Mesendoderm (in vitro differentiated cells): ENCODE results near the gene COA4.

Experiments used
- DNase-seq: peaks from one replicate; pipeline ENCODE4 v3.0.0; 2013
- H2AK5ac ChIP-seq: 2 replicates; pipeline ENCODE4 v1.6.1; 2013; ENCODE audit warnings: low read length, inconsistent platforms
- H2BK120ac ChIP-seq: 2 replicates; pipeline ENCODE4 v1.6.1; 2013; ENCODE audit warnings: low read depth, mild to moderate bottlenecking, low read length, moderate library complexity, mixed read lengths
- H2BK15ac ChIP-seq: replicated peaks from 2 replicates; pipeline ENCODE4 v1.6.1; 2013; ENCODE audit warnings: low read depth, mild to moderate bottlenecking, moderate library complexity
- H2BK5ac ChIP-seq: 2 replicates; pipeline ENCODE4 v1.6.1; 2013; ENCODE audit warnings: low read length, inconsistent platforms
- H3K18ac ChIP-seq: 2 replicates; pipeline ENCODE4 v1.6.1; 2013; ENCODE audit warnings: mild to moderate bottlenecking, low read length, mixed read lengths
- H3K23ac ChIP-seq: one replicate; pipeline ENCODE4 v1.6.1; 2013; ENCODE audit warnings: low read length
- H3K27ac ChIP-seq: 2 replicates; pipeline ENCODE4 v1.5.1; 2013; ENCODE audit warnings: low read depth, mild to moderate bottlenecking, inconsistent platforms, low read length, moderate library complexity
- H3K27me3 ChIP-seq: 2 replicates; pipeline ENCODE4 v1.6.1; 2013; ENCODE audit warnings: low read length, control low read depth, mild to moderate bottlenecking, inconsistent platforms; ENCODE audit not compliant: insufficient read depth, poor library complexity
- H3K36me3 ChIP-seq: 2 replicates; pipeline ENCODE4 v1.6.1; 2013; ENCODE audit warnings: low read length, inconsistent platforms; ENCODE audit not compliant: control insufficient read depth, insufficient read depth
- H3K4ac ChIP-seq: one replicate; pipeline ENCODE4 v1.6.1; 2013; ENCODE audit warnings: low read depth, mild to moderate bottlenecking, low read length, moderate library complexity
- H3K4me1 ChIP-seq: 2 replicates; pipeline ENCODE4 v1.6.1; 2013; ENCODE audit warnings: low read depth, low read length, inconsistent platforms; ENCODE audit not compliant: control insufficient read depth
- H3K4me2 ChIP-seq: 2 replicates; pipeline ENCODE4 v1.6.1; 2013; ENCODE audit warnings: low read length
- H3K4me3 ChIP-seq: 2 replicates; pipeline ENCODE4 v1.5.1; 2013; ENCODE audit warnings: mild to moderate bottlenecking, low read length
- H3K56ac ChIP-seq: one replicate; pipeline ENCODE4 v1.6.1; 2013; ENCODE audit warnings: low read length
- H3K79me1 ChIP-seq: 2 replicates; pipeline ENCODE4 v1.6.1; 2013; ENCODE audit warnings: low read length, inconsistent platforms
- H3K79me2 ChIP-seq: 2 replicates; pipeline ENCODE4 v1.6.1; 2013; ENCODE audit warnings: mild to moderate bottlenecking, low read length; ENCODE audit not compliant: control insufficient read depth, insufficient read depth
- H3K9ac ChIP-seq: 2 replicates; pipeline ENCODE4 v1.6.1; 2013; ENCODE audit warnings: low read length, inconsistent platforms
- H4K5ac ChIP-seq: one replicate; pipeline ENCODE4 v1.6.1; 2013; ENCODE audit warnings: low read length
- H4K8ac ChIP-seq: one replicate; pipeline ENCODE4 v1.6.1; 2013; ENCODE audit warnings: low read depth, mild to moderate bottlenecking, control low read depth, low read length, moderate library complexity
- WGBS: extraction: QIAGEN DNeasy Blood & Tissue Kit; methylation state at CpG from one replicate; pipeline ENCODE4 v1.1.7; 2013; ENCODE audit warnings: low lambda C conversion rate, missing lambda C conversion rate; ENCODE audit not compliant: insufficient coverage; ENCODE audit errors: extremely low coverage; 5-methylcytosine and 5-hydroxymethylcytosine counted together

Gene COA4

GRCh38 chr11:73875380-73875779 is 1.3 kb downstream of the COA4 start:
- H3K4me1 ChIP-seq = peaks cover 3% of the 10 kb centered on the region
- DNase-seq = no peak
- no peak overlapping the region for H3K4ac ChIP-seq
- no CpG with 5 or more reads among the region's 1 CpG for WGBS
- no peak overlapping the region for H3K4me3 ChIP-seq
- no peak overlapping the region for H4K5ac ChIP-seq
- peak overlapping the region; percentile 96 for H3K56ac ChIP-seq
- H2AK5ac ChIP-seq = no peak overlapping the region
- H3K4me2 ChIP-seq = peak overlapping the region; percentile 70
- no peak overlapping the region for H3K18ac ChIP-seq
- H2BK5ac ChIP-seq = no peak overlapping the region
- no peak overlapping the region for H3K27ac ChIP-seq
- H2BK120ac ChIP-seq = no peak overlapping the region
- H3K23ac ChIP-seq = no peak overlapping the region
- peak overlapping the region; percentile 97 for H3K9ac ChIP-seq
- no peak overlapping the region for H2BK15ac ChIP-seq
- peaks cover 8% of the 10 kb centered on the region for H3K36me3 ChIP-seq
- peaks cover 21% of the 10 kb centered on the region for H3K79me2 ChIP-seq
- no peaks in the 10 kb centered on the region for H3K27me3 ChIP-seq
- H4K8ac ChIP-seq = no peak overlapping the region
- H3K79me1 ChIP-seq = peaks cover 19% of the 10 kb centered on the region

DNA sequence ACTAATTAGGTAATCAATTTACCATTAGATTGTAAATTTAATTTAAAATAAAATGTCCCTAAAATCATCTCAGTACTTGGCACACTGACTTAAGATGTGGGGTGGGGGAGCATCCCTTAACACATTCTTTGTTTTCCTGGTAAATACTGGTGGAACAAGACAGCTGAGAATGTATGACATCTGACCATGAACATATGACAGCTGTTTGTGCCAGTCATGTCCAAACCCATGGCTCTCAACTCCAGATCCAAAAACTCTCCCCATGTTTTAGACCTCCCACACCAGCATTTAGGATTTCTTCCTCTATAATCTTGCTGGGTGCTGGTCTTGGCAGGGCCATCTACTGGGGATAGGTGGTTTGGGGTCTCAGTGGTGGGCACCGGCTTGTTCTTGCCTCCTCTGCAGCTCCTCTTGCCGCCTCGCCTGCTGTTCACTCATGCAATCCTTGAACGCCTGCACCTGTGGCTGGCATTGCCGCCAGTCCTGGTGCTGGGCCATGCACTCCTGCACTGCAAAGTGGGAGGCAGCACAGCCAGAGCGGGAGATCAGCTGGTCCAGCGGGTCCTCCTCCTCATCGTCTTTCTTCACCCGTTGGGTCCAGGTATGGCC is 3.8 kb downstream of the COA4 start:
- H3K27me3 ChIP-seq = no peaks in the 10 kb centered on the region
- peaks cover 21% of the 10 kb centered on the region for H3K79me2 ChIP-seq
- WGBS = no CpG with 5 or more reads among the region's 9 CpGs
- H3K56ac ChIP-seq = no peak overlapping the region
- H3K4me3 ChIP-seq = no peak overlapping the region
- no peak overlapping the region for H3K9ac ChIP-seq
- peaks cover 10% of the 10 kb centered on the region for H3K36me3 ChIP-seq
- DNase-seq = no peak
- peaks cover 3% of the 10 kb centered on the region for H3K4me1 ChIP-seq
- H3K27ac ChIP-seq = no peak overlapping the region
- H2BK15ac ChIP-seq = no peak overlapping the region
- H4K5ac ChIP-seq = no peak overlapping the region
- H3K4me2 ChIP-seq = no peak overlapping the region
- no peak overlapping the region for H3K4ac ChIP-seq
- no peak overlapping the region for H3K23ac ChIP-seq
- no peak overlapping the region for H4K8ac ChIP-seq
- peaks cover 19% of the 10 kb centered on the region for H3K79me1 ChIP-seq
- H3K18ac ChIP-seq = no peak overlapping the region
- no peak overlapping the region for H2AK5ac ChIP-seq
- no peak overlapping the region for H2BK5ac ChIP-seq
- H2BK120ac ChIP-seq = no peak overlapping the region

DNA sequence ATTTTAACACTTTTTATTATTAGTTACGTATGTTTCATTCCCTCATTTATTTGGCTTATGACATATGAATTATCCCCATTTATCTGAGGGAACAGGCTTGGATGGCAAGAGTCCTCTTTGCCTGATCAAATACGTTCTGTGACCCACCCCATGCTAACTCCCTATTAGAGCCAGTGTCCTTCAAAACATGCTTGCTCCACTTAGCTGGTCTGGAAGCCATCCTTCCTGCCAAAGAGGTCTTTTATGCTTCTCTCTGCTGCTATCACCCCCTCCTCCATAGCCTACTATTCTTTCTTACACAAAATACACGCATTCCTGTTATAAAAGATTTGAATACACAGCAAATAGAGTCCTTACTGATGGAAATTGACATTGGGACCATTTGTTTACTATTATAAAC is 6.4 kb downstream of the COA4 start:
- Histone ChIP-seq H3K56ac (no peak overlapping the region), H3K23ac (no peak overlapping the region), H3K4ac (no peak overlapping the region), H2BK15ac (no peak overlapping the region), H3K9ac (no peak overlapping the region), H4K8ac (no peak overlapping the region), H3K27ac (no peak overlapping the region), H3K79me2 (peaks cover 9% of the 10 kb centered on the region), H3K18ac (no peak overlapping the region), H3K36me3 (peaks cover 10% of the 10 kb centered on the region), H3K4me3 (no peak overlapping the region), H3K79me1 (peaks cover 11% of the 10 kb centered on the region), H3K27me3 (no peaks in the 10 kb centered on the region), H4K5ac (no peak overlapping the region), H2BK5ac (no peak overlapping the region), H3K4me2 (no peak overlapping the region), H3K4me1 (peaks cover 2% of the 10 kb centered on the region), H2BK120ac (no peak overlapping the region), H2AK5ac (no peak overlapping the region)
- WGBS = no CpG with 5 or more reads among the region's 3 CpGs
- DNase-seq = no peak

- peaks cover 10% of the 10 kb centered on the region for H3K36me3 ChIP-seq
- H3K9ac ChIP-seq = no peak overlapping the region
- DNase-seq = no peak
- no peak overlapping the region for H3K27ac ChIP-seq
- H2BK120ac ChIP-seq = no peak overlapping the region
- no peak overlapping the region for H4K8ac ChIP-seq
- no peak overlapping the region for H3K56ac ChIP-seq
- H3K79me1 ChIP-seq = peaks cover 5% of the 10 kb centered on the region
- H3K79me2 ChIP-seq = peaks cover 1% of the 10 kb centered on the region
- no peak overlapping the region for H4K5ac ChIP-seq
- no peak overlapping the region for H2BK5ac ChIP-seq
- no peak overlapping the region for H2BK15ac ChIP-seq
- H3K4me1 ChIP-seq = no peaks in the 10 kb centered on the region
- no peak overlapping the region for H3K4me2 ChIP-seq
- no peak overlapping the region for H3K4me3 ChIP-seq
- no CpG with 5 or more reads among the region's 1 CpG for WGBS
- no peak overlapping the region for H3K23ac ChIP-seq
- no peak overlapping the region for H2AK5ac ChIP-seq
- H3K18ac ChIP-seq = no peak overlapping the region
- no peaks in the 10 kb centered on the region for H3K27me3 ChIP-seq
- H3K4ac ChIP-seq = no peak overlapping the region
Measured at GRCh38 chr11:73869332-73869949, 7.2 kb downstream of the COA4 start.

DNA sequence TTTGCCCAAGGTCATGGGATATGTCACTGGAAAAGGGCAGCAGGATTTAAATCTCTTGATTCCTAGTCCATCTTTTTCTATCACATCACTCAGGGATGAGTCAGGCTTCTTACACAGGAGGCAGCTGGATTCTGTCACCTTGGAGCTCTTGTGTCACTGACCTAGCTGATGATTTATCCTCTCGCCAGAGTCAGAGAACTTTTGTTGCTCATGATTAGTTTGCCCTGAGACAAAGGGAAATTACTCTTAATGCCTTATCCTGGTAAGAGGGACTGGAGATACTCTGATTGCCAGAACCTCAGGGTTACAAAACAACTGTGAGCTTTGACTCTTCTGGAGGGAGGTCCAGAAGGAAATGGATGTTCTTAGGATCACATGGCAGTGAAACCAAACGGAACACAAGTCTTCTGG is 10.1 kb downstream of the COA4 start:
- Histone ChIP-seq H2AK5ac (no peak overlapping the region), H3K4me3 (no peak overlapping the region), H3K4me2 (no peak overlapping the region), H4K8ac (no peak overlapping the region), H3K4ac (no peak overlapping the region), H2BK15ac (no peak overlapping the region), H3K4me1 (no peaks in the 10 kb centered on the region), H4K5ac (no peak overlapping the region), H3K27ac (no peak overlapping the region), H3K18ac (no peak overlapping the region), H3K23ac (no peak overlapping the region), H3K27me3 (no peaks in the 10 kb centered on the region), H3K9ac (no peak overlapping the region), H3K79me1 (no peaks in the 10 kb centered on the region), H3K79me2 (no peaks in the 10 kb centered on the region), H3K36me3 (peaks cover 3% of the 10 kb centered on the region), H3K56ac (no peak overlapping the region), H2BK5ac (no peak overlapping the region), H2BK120ac (no peak overlapping the region)
- WGBS = no CpG with 5 or more reads among the region's 2 CpGs
- DNase-seq = peak; percentile 66
